Activated CD8-positive, alpha-beta memory T cell treated with anti-CD3 and anti-CD28 coated beads for 4 hours (primary cell): ENCODE results near the gene MEGF6.

Experiments
- DNase-seq, 2 donors: peaks; one replicate each; pipeline ENCODE4 v3.0.0-alpha.2; 2020; ENCODE audit warnings: low read depth in 2 of 2

Gene MEGF6

GRCh38 chr1:3469849-3470649 lies 141.3 kb downstream of the MEGF6 start:
- DNase-seq = no peak

- no peak for DNase-seq
Measured at GRCh38 chr1:3469104-3469848, 142.0 kb downstream of the MEGF6 start.

GRCh38 chr1:3468236-3469103 lies 142.8 kb downstream of the MEGF6 start:
- DNase-seq = no peak

GRCh38 chr1:3467096-3468036 lies 143.9 kb downstream of the MEGF6 start:
- DNase-seq = no peak

- no peak for DNase-seq
Measured at GRCh38 chr1:3466366-3467075, 144.8 kb downstream of the MEGF6 start.

GRCh38 chr1:3465935-3466321 lies 145.4 kb downstream of the MEGF6 start:
- DNase-seq = no peak

GRCh38 chr1:3465091-3465934 lies 146.0 kb downstream of the MEGF6 start:
- no peak for DNase-seq

- DNase-seq = no peak
Measured at GRCh38 chr1:3464649-3465025, 146.7 kb downstream of the MEGF6 start.

GRCh38 chr1:3463891-3464648 lies 147.2 kb downstream of the MEGF6 start:
- DNase-seq = no peak

GRCh38 chr1:3463408-3463863 lies 147.9 kb downstream of the MEGF6 start:
- no peak for DNase-seq

GRCh38 chr1:3463013-3463385 lies 148.3 kb downstream of the MEGF6 start:
- no peak for DNase-seq

- DNase-seq = no peak
Measured at GRCh38 chr1:3462356-3463012, 148.8 kb downstream of the MEGF6 start.

- DNase-seq = no peak
Measured at GRCh38 chr1:3461934-3462275, 149.4 kb downstream of the MEGF6 start.

- no peak for DNase-seq
Measured at GRCh38 chr1:3461238-3461933, 149.9 kb downstream of the MEGF6 start.

- DNase-seq = no peak
Measured at GRCh38 chr1:3460672-3461131, 150.6 kb downstream of the MEGF6 start.

GRCh38 chr1:3459940-3460671 lies 151.2 kb downstream of the MEGF6 start:
- no peak for DNase-seq
